ENCODE measurements around the gene USP17L26.
"Not testable (repeated sequence)": the region's sequence is repeated elsewhere in the genome, so short reads cannot be mapped to it uniquely, and the experiment has no call there.

USP17L26 gene
- 0 reads per million in 9 experiments for total RNA-seq

- not testable (repeated sequence) for H3K9me3 Mint-ChIP-seq; H3K4me1 Mint-ChIP-seq (ENCODE audit: low read depth in 2 of 2); DNase-seq; H3K27me3 Mint-ChIP-seq; H3K4me3 Mint-ChIP-seq; H3K27ac Mint-ChIP-seq; H3K36me3 Mint-ChIP-seq (ENCODE audit: insufficient read depth); ATAC-seq (replicated peaks)
These were observed at the start of gene USP17L26 for GRCh38 chr4:9334358-9334757. USP17L26 (plus strand) TSS chr4:9334658; CDS start chr4:9334658, 0 bp downstream.

- not testable (repeated sequence) for H3K4me3 Mint-ChIP-seq; H3K9me3 Mint-ChIP-seq; ATAC-seq (replicated peaks); H3K4me1 Mint-ChIP-seq (ENCODE audit: low read depth in 2 of 2); H3K36me3 Mint-ChIP-seq (ENCODE audit: insufficient read depth); H3K27me3 Mint-ChIP-seq; H3K27ac Mint-ChIP-seq
- peak in 1 of 3 experiments; percentile 2 for DNase-seq
These were observed 10.3 kb upstream of the USP17L26 start for GRCh38 chr4:9324191-9324590.

GRCh38 chr4:9324865-9325264 is 9.6 kb upstream of the USP17L26 start, which contains the start of gene USP17L24:
USP17L24 (plus strand) TSS chr4:9325165; CDS start chr4:9325165, 0 bp downstream.
- ATAC-seq (replicated peaks); H3K27ac Mint-ChIP-seq; H3K4me1 Mint-ChIP-seq (ENCODE audit: low read depth in 2 of 2); H3K4me3 Mint-ChIP-seq; DNase-seq; H3K9me3 Mint-ChIP-seq; H3K36me3 Mint-ChIP-seq (ENCODE audit: insufficient read depth); H3K27me3 Mint-ChIP-seq: not testable (repeated sequence)

GRCh38 chr4:9329611-9330010 is 4.8 kb upstream of the USP17L26 start, which contains the start of gene USP17L25:
USP17L25 (plus strand) TSS chr4:9329911; CDS start chr4:9329911, 0 bp downstream.
- ATAC-seq (replicated peaks); H3K9me3 Mint-ChIP-seq; H3K36me3 Mint-ChIP-seq (ENCODE audit: insufficient read depth); H3K27ac Mint-ChIP-seq; DNase-seq; H3K27me3 Mint-ChIP-seq; H3K4me3 Mint-ChIP-seq; H3K4me1 Mint-ChIP-seq (ENCODE audit: low read depth in 2 of 2): not testable (repeated sequence)

- not testable (repeated sequence) for ATAC-seq (replicated peaks); H3K27ac Mint-ChIP-seq; H3K4me1 Mint-ChIP-seq (ENCODE audit: low read depth in 2 of 2); H3K9me3 Mint-ChIP-seq; H3K27me3 Mint-ChIP-seq; H3K4me3 Mint-ChIP-seq; DNase-seq; H3K36me3 Mint-ChIP-seq (ENCODE audit: insufficient read depth)
These were observed 4.6 kb downstream of the USP17L26 start, which contains the start of gene USP17L5 for GRCh38 chr4:9339103-9339502. USP17L5 (plus strand) TSS chr4:9339403; CDS start chr4:9339403, 0 bp downstream.

- H3K27me3 Mint-ChIP-seq; ATAC-seq (replicated peaks); H3K4me1 Mint-ChIP-seq (ENCODE audit: low read depth in 2 of 2); H3K9me3 Mint-ChIP-seq; DNase-seq; H3K4me3 Mint-ChIP-seq; H3K27ac Mint-ChIP-seq; H3K36me3 Mint-ChIP-seq (ENCODE audit: insufficient read depth): not testable (repeated sequence)
These were observed 9.4 kb downstream of the USP17L26 start, which contains the start of gene USP17L27 for GRCh38 chr4:9343848-9344247. USP17L27 (plus strand) TSS chr4:9344148; CDS start chr4:9344148, 0 bp downstream.

- H3K4me1 Mint-ChIP-seq (ENCODE audit: low read depth in 2 of 2); H3K9me3 Mint-ChIP-seq; H3K4me3 Mint-ChIP-seq; H3K27ac Mint-ChIP-seq; DNase-seq; ATAC-seq (replicated peaks); H3K36me3 Mint-ChIP-seq (ENCODE audit: insufficient read depth); H3K27me3 Mint-ChIP-seq: not testable (repeated sequence)
These were observed 14.1 kb downstream of the USP17L26 start, which contains the start of gene USP17L28 for GRCh38 chr4:9348593-9348992. USP17L28 (plus strand) TSS chr4:9348893; CDS start chr4:9348893, 0 bp downstream.

GRCh38 chr4:9350866-9351265 is 16.4 kb downstream of the USP17L26 start:
- ATAC-seq (replicated peaks); H3K27ac Mint-ChIP-seq; H3K4me3 Mint-ChIP-seq; H3K27me3 Mint-ChIP-seq; H3K9me3 Mint-ChIP-seq; H3K4me1 Mint-ChIP-seq (ENCODE audit: low read depth in 2 of 2); H3K36me3 Mint-ChIP-seq (ENCODE audit: insufficient read depth): not testable (repeated sequence)
- DNase-seq = peak in 2 of 3 experiments; percentile 0 to 8

GRCh38 chr4:9353338-9353737 is 18.9 kb downstream of the USP17L26 start, which contains the start of gene USP17L29:
USP17L29 (plus strand) TSS chr4:9353638; CDS start chr4:9353638, 0 bp downstream.
- H3K27me3 Mint-ChIP-seq; DNase-seq; H3K9me3 Mint-ChIP-seq; H3K4me3 Mint-ChIP-seq; ATAC-seq (replicated peaks); H3K36me3 Mint-ChIP-seq (ENCODE audit: insufficient read depth); H3K4me1 Mint-ChIP-seq (ENCODE audit: low read depth in 2 of 2); H3K27ac Mint-ChIP-seq: not testable (repeated sequence)

GRCh38 chr4:9362829-9363228 is 28.4 kb downstream of the USP17L26 start, which contains the start of gene USP17L30:
USP17L30 (plus strand) TSS chr4:9363129; CDS start chr4:9363129, 0 bp downstream.
- not testable (repeated sequence) for H3K27ac Mint-ChIP-seq; H3K4me3 Mint-ChIP-seq; H3K36me3 Mint-ChIP-seq (ENCODE audit: insufficient read depth); DNase-seq; ATAC-seq (replicated peaks); H3K27me3 Mint-ChIP-seq; H3K9me3 Mint-ChIP-seq; H3K4me1 Mint-ChIP-seq (ENCODE audit: low read depth in 2 of 2)

GRCh38 chr4:9379881-9380280 is 45.4 kb downstream of the USP17L26 start:
- H3K27ac Mint-ChIP-seq; DNase-seq; H3K4me3 Mint-ChIP-seq; ATAC-seq (replicated peaks); H3K36me3 Mint-ChIP-seq (ENCODE audit: insufficient read depth); H3K4me1 Mint-ChIP-seq (ENCODE audit: low read depth in 2 of 2); H3K27me3 Mint-ChIP-seq; H3K9me3 Mint-ChIP-seq: not testable (repeated sequence)

GRCh38 chr4:9381012-9381534 is 46.6 kb downstream of the USP17L26 start:
- not testable (repeated sequence) for H3K4me1 Mint-ChIP-seq (ENCODE audit: low read depth in 2 of 2); H3K27me3 Mint-ChIP-seq; H3K36me3 Mint-ChIP-seq (ENCODE audit: insufficient read depth); ATAC-seq (replicated peaks); H3K27ac Mint-ChIP-seq; H3K9me3 Mint-ChIP-seq
- DNase-seq = peak; percentile 7 to 21 (median 18)
- H3K4me3 Mint-ChIP-seq = peak overlapping the region in 1 of 2 donors; percentile 31

GRCh38 chr4:9384126-9384525 is 49.7 kb downstream of the USP17L26 start:
- H3K9me3 Mint-ChIP-seq = no peaks in the 10 kb centered on the region
- no peaks in the 10 kb centered on the region for H3K4me1 Mint-ChIP-seq (ENCODE audit: low read depth in 2 of 2)
- H3K27ac Mint-ChIP-seq = no peak overlapping the region
- no peak for DNase-seq
- ATAC-seq (replicated peaks) = no peak
- peaks cover 0 to 6% of the 10 kb centered on the region in 2 donors for H3K27me3 Mint-ChIP-seq
- peaks cover 3% of the 10 kb centered on the region for H3K36me3 Mint-ChIP-seq (ENCODE audit: insufficient read depth)
- no peak overlapping the region for H3K4me3 Mint-ChIP-seq
